G401.6 (cell line): ENCODE measurements around the gene MRPS22.
"Not testable (repeated sequence)": the region's sequence is repeated elsewhere in the genome, so short reads cannot be mapped to it uniquely, and the experiment has no call there.

Experiments used
- FAIRE-seq: peaks from 2 replicates; lab custom pipeline; 2012; peaks lifted over from hg19 to GRCh38; lab: Jason Lieb, UNC

The MRPS22 gene

DNA sequence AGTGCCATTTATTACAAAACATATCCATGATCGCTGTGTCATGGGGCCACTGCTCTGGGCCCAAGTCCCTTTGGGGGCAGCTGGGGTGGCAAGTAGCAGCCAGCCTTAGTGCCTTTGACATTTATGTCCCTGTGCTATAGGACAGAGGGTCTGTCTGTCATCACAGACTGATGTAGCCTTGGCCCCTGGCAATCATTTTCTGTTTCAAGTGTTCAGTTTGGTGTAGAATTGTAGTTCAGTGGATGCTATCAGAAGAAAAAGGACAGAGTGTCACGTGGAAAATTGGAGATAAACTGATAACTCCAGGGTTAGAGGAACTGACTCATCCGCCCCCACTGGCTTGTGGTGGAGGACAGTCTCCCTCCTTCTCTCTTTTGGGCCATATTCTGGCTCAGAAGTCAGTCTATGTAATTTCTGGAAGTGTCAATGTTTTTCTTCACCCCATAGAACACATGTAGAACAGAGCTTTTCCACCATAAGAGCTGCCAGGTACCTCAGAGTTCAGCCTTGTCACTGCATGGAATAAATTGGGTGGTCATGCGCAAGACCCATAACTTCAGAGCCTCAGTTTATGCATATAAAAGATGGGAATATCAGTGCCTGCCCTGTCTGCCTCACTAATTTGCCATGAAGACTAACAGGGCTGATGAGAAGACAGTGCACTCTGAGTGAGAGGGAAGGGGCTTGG lies 4.5 kb upstream of the MRPS22 start:
- no peak for FAIRE-seq

GRCh38 chr3:139340784-139341183 lies 3.0 kb upstream of the MRPS22 start:
- no peak for FAIRE-seq

- no peak for FAIRE-seq
Measured at GRCh38 chr3:139342054-139342453, 1.8 kb upstream of the MRPS22 start.

DNA sequence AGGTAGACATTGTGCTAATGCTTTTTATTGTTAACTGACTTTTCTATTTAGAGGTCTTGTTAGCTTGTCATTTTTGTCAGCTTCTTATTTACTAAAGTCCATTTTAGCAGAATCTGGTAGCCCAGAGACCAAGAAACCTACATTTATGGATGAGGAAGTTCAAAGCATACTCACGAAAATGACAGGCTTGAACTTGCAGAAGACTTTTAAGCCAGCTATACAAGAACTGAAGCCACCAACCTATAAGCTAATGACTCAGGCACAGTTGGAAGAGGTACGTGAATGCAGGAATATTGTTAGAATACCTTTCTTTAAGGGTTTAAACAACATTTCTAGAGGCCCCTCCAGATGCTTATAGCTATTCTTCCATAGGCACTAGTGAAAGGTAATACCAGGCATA lies 3.0 kb downstream of the MRPS22 start:
- FAIRE-seq, result no peak

DNA sequence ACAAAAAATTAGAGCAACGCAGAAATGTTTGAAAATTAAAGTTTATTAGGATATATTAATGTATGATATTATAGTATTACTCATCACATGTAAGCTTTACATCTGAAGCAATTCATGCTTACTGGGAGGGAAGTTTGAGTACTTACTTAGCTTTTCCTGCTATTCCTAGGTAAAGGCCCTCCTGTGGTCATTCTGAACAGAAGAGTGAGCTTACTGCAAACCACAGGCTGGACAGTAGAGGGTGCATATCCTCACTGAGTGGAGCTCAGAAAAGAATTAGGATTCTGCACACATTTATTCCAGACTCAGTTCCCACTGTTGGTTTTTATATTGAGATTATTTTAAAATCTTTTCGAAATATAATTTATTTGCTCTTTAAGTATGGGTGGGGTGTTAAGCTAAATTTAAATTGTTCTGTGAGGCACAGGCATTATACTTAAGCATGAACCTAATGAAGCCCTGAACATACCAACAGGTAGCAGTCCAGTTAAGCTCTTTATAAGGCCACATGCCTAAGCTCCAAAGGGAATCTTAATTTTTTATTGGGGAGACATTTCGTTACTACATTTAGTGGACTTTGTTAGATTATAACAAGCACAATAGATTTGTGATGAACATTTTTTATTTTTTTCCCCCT lies 10.2 kb downstream of the MRPS22 start:
- FAIRE-seq, result peak; percentile 96

GRCh38 chr3:139354661-139355060 lies 10.8 kb downstream of the MRPS22 start:
- FAIRE-seq, result no peak

GRCh38 chr3:139355476-139355875 lies 11.7 kb downstream of the MRPS22 start:
- FAIRE-seq, result no peak

DNA sequence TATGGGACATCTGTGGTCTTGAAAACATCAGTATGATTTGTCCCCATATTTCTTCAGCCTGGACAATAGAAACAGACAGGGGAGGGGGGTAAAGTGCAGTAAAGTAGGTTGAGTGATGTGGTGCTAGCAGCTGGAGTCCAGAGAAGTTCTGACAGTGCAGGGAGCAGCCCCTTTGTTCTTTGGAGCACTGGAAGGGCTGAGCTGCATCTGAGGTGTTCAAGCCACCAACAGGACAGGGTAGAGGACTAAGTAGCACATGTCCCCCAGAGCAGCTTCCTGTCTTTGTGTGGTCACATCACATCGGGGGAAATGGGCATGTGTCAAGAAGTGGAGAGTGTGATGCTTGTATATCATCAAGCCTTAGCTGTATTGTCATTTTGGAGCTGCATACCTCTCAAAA lies 12.1 kb downstream of the MRPS22 start:
- FAIRE-seq, result no peak

DNA sequence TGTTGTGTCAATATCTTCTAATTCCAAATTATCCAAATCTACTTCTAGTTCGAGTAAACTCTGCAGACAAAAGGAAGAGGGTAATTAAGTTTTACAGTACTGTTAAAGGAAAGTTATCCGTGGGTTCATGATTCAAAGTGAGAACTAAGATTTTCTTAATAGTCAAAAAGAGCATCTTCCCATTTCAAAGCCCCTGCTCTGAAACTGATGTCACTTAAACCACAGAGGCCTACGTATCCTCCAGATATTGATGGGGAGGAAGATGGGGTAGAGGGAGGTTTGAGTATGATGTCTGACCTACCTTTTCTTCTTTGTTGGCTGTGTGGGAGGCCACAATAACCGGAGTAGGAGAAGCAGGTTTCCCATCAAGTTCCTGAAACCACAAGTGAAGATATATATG lies 14.1 kb downstream of the MRPS22 start:
- FAIRE-seq, result no peak

DNA sequence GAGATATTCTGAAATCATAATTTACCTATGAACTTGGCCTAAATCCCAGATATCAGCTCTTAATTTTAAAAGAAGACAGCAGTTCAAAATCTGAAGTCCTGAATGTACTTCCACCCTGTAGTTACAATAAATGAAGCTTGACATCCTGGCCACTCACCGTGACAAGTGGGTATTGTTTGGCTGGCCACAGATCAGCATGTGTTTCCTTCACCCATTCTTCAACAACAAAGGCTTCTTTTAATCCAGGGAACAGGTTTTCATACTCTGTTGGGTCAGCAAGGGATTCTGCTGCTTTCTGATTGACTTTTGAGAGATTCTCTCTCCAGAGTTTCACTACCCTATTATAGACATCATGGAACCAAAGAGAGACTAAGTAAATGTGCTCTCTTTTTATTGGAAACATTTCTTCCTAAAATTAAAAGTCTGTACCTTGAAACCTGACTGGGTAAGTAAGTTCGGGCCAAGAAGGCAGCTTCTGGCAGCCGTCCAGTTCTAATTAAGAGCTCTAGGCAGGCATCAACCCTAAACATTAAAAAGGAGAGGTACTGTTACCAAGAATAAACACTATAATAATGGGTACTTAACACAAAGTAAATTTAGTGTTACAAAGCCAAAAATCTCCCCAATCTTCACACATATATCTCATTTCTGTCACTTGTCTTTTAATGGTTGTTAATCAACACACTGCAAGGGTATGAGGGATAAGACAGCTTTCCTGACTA lies 15.2 kb downstream of the MRPS22 start:
- no peak for FAIRE-seq

GRCh38 chr3:139361276-139361675 lies 17.5 kb downstream of the MRPS22 start:
- peak; percentile 67 for FAIRE-seq

DNA sequence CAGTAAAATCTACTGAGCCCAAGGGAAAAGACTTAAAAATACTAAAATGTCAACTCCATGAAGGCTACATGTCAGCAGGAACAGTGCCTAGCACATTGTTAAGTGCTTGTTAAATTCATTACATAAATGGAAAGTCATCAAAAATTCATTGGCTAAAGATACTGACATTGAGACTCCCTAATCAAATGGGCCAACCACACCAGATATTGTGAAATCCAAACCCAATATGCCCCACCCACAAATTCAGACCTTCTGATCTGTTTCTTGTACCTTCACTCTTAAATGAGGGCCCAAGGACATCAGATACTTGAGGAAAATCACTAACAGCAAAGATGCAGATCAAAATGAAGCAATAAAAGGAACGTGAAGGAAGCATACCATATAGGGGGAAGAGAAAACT lies 20.7 kb downstream of the MRPS22 start:
- no peak for FAIRE-seq

- no peak for FAIRE-seq
Measured at GRCh38 chr3:139374099-139374498, 30.3 kb downstream of the MRPS22 start.

GRCh38 chr3:139377378-139377777 lies 33.6 kb downstream of the MRPS22 start:
- FAIRE-seq, result no peak

DNA sequence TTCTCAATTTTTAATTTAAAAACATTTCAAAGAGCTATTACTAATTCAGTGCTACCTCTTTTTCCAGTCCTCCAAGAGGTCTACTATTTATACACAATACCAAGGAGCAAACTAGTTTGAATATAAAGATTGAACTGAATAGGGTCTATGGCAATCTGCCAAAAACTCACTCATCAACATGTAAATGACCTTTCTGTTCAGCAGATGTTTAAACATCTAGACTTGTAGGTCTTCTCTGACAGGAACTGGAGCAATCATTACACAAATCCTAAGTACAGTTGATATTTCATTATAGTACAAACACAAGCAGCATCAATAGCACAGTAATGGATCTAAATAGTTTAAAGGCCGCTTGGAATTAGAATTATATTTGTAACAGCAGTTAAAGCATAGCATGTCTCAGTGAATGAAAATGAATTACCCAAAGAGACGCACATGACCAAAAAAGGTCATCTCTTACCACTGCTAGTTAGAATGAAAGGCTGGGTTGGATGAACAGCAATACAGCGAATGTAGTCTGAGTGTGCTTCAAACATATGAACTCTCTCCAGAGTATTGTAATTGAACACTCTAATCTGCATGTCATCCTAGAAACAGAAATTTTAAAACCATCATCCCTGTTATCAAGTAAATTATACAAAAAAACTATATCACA lies 34.9 kb downstream of the MRPS22 start:
- FAIRE-seq, result no peak

DNA sequence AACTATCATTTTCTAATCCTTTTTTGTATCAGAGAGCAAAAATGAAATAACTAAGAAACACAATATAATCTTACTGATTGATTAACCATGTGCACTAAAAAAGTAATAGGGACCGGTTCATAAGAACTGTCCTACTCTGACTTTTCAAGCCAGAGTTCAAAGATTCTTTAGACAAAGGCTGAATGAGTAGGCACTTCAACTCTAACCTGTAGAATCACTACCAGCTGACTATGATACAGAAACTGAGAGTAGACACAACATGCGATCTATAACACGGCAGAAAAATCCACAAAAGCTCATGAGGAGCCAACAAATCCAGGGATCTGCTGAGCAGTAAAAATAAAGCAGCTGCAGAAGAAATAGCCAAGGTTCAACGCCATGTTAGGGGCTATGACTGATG lies 36.8 kb downstream of the MRPS22 start:
- FAIRE-seq, result no peak

GRCh38 chr3:139382291-139382690 lies 38.5 kb downstream of the MRPS22 start:
- not testable (repeated sequence) for FAIRE-seq

DNA sequence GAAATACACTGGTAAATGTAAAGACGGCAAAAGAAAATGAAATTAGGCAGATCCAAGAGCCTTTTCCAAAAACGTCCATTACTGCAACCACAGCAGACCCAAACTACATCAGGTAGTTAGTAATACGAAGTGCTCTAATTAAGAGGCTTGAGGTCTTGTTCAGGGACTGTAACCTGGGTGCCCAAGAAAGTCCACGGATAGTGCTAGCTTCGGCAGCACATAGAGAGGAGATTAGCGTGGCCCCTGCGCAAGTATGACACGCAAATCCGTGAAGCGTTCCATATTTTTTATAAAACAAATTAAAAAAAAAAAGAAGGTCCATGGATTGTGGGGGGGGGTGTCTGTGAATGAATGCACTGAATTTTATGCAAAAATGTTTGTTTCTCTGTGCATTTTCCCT lies 44.3 kb downstream of the MRPS22 start:
- no peak for FAIRE-seq

GRCh38 chr3:139388821-139389551 lies 45.2 kb downstream of the MRPS22 start:
- FAIRE-seq, result no peak

- FAIRE-seq, result peak; percentile 97
Measured at GRCh38 chr3:139389552-139390368, 45.9 kb downstream of the MRPS22 start, which contains the start of gene COPB2. COPB2 (minus strand) TSS chr3:139389647; CDS start chr3:139389550, 97 bp downstream.

GRCh38 chr3:139394116-139394515 lies 50.3 kb downstream of the MRPS22 start:
- no peak for FAIRE-seq
